Aorta (tissue), 5 donors: ENCODE measurements around the gene TMEM88. TPM values are rescaled to one million over a fixed set of nuclear protein-coding genes. Genes with fewer than 3 reads are reported as not detected.

ENCODE experiments used
- ATAC-seq: fragments of 200-7000 bp; cut with Tn5 transposase; one replicate; pipeline ENCODE4 v1.9.1; 2022; ENCODE audit warnings: moderate library complexity; ENCODE audit not compliant: low FRiP score
- DNase-seq, 2 donors: peaks; one replicate each; pipeline ENCODE4 v3.0.0-alpha.2; 2020
- H3K27ac ChIP-seq, 2 donors: one replicate each; pipeline ENCODE4 v1.5.1; 2013; ENCODE audit warnings: low read length in 2 of 2, mild to moderate bottlenecking in 2 of 2, moderate library complexity in 2 of 2, control low read depth in 1 of 2, inconsistent platforms in 1 of 2, low read depth in 1 of 2
- H3K27me3 ChIP-seq, 2 donors: one replicate each; pipeline ENCODE4 v1.6.1; 2013; ENCODE audit warnings: control low read depth in 1 of 2, low read length in 1 of 2, mild to moderate bottlenecking in 1 of 2, moderate library complexity in 1 of 2; ENCODE audit not compliant: insufficient read depth in 2 of 2, control insufficient read depth in 1 of 2
- H3K36me3 ChIP-seq, 2 donors: one replicate each; pipeline ENCODE4 v1.6.1; 2013; ENCODE audit warnings: control low read depth in 1 of 2, low read length in 1 of 2, mild to moderate bottlenecking in 1 of 2; ENCODE audit not compliant: insufficient read depth in 2 of 2, control insufficient read depth in 1 of 2
- H3K4me1 ChIP-seq, 2 donors: one replicate each; pipeline ENCODE4 v1.6.1; 2013; ENCODE audit warnings: low read length in 2 of 2, control low read depth in 1 of 2, mild to moderate bottlenecking in 1 of 2, moderate library complexity in 1 of 2; ENCODE audit not compliant: insufficient read depth in 2 of 2, control insufficient read depth in 1 of 2
- H3K4me3 ChIP-seq, 2 donors: one replicate each; pipeline ENCODE4 v1.5.1; 2013; ENCODE audit warnings: low read length in 2 of 2, control low read depth in 1 of 2, mild to moderate bottlenecking in 1 of 2
- H3K9me3 ChIP-seq: one replicate; pipeline ENCODE4 v1.6.1; 2013; ENCODE audit warnings: mild to moderate bottlenecking, low read length; ENCODE audit not compliant: control insufficient read depth
- WGBS, 2 donors: extraction: QIAGEN DNeasy Blood & Tissue Kit; methylation state at CpG; one replicate each; pipeline ENCODE4 v1.1.7; 2013; 5-methylcytosine and 5-hydroxymethylcytosine counted together
- intact Hi-C, 2 donors: fragments of 100-400 bp; cut with DNase I; formaldehyde crosslinking; loops; one replicate each; pipeline versions ENCODE4 v1.14.2 to v1.15.0; 2022
- polyA plus RNA-seq, 2 donors: library from polyadenylated mRNA; stranded (reverse); fragments of 200-250 nt; gene quantifications; one replicate each; pipeline ENCODE4 v1.2.3, GENCODE V29; 2013
- total RNA-seq, 2 donors: library from RNA; stranded (reverse); fragmentation: NEBNext Ultra II Directional; extraction: Animal tissue kit (Norgen Biotek cat#: 25700); gene quantifications; one replicate each; pipeline ENCODE4 v1.2.1, GENCODE V29; 2021
- donor health status: healthy with polysubstance abuse.
- donor health status: Bipolar disorder and iron deficiency.
- donor health status: DM: no; HTN: no; CAD: no.
- donor health status: DM: no; HTN: no; CAD: no.
- donor health status: DM: yes; HTN: yes; CAD: no.

Gene TMEM88
- total and polyA plus RNA-seq, 4 donors: 4.5 to 28.6 (median 16.0) TPM; not detected in 1

DNA sequence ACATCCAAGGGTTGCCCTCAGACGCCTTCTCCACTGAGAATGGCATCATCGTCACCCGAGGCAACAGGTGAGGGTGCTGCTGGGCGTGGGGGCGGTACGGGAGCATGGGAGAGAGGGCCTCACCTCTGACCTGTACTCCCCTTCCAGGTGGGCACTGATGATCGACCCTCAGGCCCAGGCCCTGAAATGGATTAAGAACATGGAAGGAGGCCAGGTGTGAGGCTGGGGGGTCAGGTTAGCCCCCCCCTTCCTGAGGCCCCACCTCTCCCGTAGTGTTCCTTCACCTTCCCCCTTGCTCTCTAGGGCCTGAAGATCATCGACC is 37.3 kb upstream of the TMEM88 start:
- Histone ChIP-seq H3K36me3 (no peaks in the 10 kb centered on the region), H3K4me1 (no peaks in the 10 kb centered on the region), H3K27ac (no peak overlapping the region), H3K9me3 (no peaks in the 10 kb centered on the region), H3K27me3 (no peaks in the 10 kb centered on the region), H3K4me3 (no peak overlapping the region)
- no peak for ATAC-seq
- peak; percentile 35 to 57 for DNase-seq
- intact Hi-C loops: no loop called here
- WGBS, 2 donors: 83 to 87% methylated on average over 9 of the region's 9 CpGs

DNA sequence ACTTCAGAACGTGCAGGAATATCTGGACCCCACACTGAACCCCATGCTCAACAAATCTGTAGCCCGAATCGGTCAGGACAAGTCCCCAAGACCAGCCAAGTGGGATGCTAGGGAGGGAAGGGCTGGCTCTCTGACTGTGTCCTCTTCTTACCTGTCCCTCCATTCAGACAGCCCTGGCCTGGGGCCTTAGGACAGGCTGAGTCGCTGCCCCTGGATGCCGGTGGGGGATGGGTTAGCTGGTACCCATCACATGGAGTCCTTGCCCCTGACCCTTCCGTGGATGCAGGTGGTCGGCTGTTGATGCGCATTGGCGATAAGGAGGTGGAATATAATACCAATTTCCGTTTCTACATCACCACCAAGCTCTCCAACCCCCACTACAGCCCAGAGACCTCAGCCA is 36.8 kb upstream of the TMEM88 start:
- 86 to 87% methylated on average over 10 of the region's 10 CpGs for WGBS, 2 donors
- Histone ChIP-seq H3K9me3 (no peaks in the 10 kb centered on the region), H3K27ac (no peak overlapping the region), H3K4me3 (no peak overlapping the region), H3K27me3 (no peaks in the 10 kb centered on the region), H3K4me1 (no peaks in the 10 kb centered on the region), H3K36me3 (no peaks in the 10 kb centered on the region)
- intact Hi-C loops: no loop called here
- peak in 1 of 2 donors; percentile 64 for DNase-seq
- ATAC-seq: no peak

DNA sequence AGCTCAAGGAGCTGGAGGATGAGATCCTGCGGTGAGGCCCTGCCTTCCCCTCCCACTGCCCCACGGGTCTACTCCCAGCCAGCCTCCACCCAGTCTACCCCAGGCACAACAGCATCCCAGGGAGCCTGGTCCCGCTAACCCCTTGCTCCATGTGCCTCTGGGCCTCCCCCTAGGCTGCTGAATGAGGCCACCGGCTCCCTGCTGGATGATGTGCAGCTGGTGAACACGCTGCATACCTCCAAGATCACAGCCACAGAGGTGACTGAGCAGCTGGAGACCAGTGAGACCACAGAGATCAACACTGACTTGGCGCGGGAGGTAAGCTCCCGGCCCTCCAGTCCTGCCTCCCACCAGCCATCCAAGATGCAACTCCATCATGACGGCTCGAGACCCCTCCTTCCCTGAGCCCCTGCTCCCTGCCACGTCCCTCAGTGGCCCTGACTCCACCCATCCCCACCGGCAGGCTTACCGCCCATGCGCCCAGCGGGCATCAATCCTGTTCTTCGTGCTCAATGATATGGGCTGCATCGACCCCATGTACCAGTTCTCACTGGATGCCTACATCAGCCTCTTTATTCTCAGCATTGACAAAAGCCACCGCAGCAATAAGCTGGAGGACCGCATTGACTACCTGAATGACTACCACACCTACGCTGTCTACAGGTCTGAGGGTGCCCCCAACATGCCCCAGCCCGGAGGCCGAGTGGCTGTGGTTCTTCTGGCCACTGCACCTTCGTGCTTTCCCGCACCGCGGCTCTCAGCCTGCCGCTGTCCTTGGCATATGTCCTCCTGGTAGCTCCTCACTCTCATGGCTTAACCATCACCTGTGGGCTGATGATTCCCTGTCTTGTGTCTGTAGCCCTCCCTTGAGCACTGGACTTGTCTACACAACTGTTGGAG is 35.9 kb upstream of the TMEM88 start:
- DNase-seq: peak in 1 of 2 donors; percentile 68
- no peaks in the 10 kb centered on the region for H3K27me3 ChIP-seq
- no peaks in the 10 kb centered on the region for H3K4me1 ChIP-seq
- 85 to 86% methylated on average over 27 of the region's 27 CpGs for WGBS, 2 donors
- no peaks in the 10 kb centered on the region for H3K36me3 ChIP-seq
- no peak overlapping the region for H3K27ac ChIP-seq
- no peaks in the 10 kb centered on the region for H3K9me3 ChIP-seq
- ATAC-seq: no peak
- intact Hi-C loops: no loop called here
- no peak overlapping the region for H3K4me3 ChIP-seq

DNA sequence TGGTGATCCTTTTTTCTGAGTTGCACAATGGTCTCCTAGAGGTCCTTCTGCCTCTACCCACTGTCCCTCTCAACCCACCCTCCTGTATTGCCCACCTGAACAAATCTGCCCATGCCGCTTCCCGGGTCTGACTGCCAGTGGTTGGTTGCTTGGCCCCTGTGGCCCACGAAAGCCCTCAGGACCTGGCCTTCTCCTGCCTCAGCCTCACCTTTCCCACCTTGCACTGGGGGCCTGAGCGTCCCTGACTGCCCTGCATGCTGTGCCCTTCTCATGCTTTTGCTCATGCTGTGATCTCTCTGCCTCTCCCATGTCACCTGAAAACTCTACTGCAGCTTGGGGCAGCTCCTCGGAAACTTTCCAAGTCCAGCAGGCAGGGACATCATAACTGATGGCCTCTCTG is 34.6 kb upstream of the TMEM88 start:
- 79 to 82% methylated on average over 5 of the region's 5 CpGs for WGBS, 2 donors
- intact Hi-C loops: loop anchor here in 1 of 2 donors (5.0 kb wide), 1 partner anchor 78 kb away; no protein-coding TSS in a partner anchor
- no peak overlapping the region for H3K27ac ChIP-seq
- no peak for ATAC-seq
- no peaks in the 10 kb centered on the region for H3K9me3 ChIP-seq
- H3K4me1 ChIP-seq: no peaks in the 10 kb centered on the region
- H3K4me3 ChIP-seq: no peak overlapping the region
- peak in 1 of 2 donors; percentile 61 for DNase-seq
- H3K36me3 ChIP-seq: no peaks in the 10 kb centered on the region
- H3K27me3 ChIP-seq: no peaks in the 10 kb centered on the region

DNA sequence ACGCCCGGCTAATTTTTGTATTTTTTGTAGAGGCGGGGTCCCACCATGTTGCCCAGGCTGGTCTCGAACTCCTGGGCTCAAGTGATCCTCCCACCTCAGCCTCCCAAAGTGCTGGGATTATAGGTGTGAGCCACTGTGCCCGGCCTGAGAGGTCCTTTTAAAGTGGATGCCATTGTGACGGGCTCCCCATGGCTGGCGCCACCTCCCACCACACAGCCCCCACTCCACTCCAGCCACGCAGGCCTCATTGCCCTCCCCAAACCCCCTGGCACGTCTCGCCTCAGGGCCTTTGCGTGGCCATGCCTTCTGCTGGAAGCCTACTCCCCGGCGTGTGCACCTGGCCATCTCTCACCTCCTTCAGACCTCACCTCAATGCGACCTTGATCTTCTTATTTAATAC is 32.7 kb upstream of the TMEM88 start:
- Histone ChIP-seq H3K36me3 (no peaks in the 10 kb centered on the region), H3K27me3 (no peaks in the 10 kb centered on the region), H3K4me3 (no peak overlapping the region), H3K4me1 (no peaks in the 10 kb centered on the region), H3K9me3 (no peaks in the 10 kb centered on the region), H3K27ac (no peak overlapping the region)
- 68 to 73% methylated on average over 14 of the region's 14 CpGs for WGBS, 2 donors
- DNase-seq (peak; percentile 38 to 51), ATAC-seq (no peak)
- intact Hi-C loops: loop anchor here (1.0 to 5.0 kb wide), 2 partner anchors 29 to 80 kb away; no protein-coding TSS in a partner anchor

DNA sequence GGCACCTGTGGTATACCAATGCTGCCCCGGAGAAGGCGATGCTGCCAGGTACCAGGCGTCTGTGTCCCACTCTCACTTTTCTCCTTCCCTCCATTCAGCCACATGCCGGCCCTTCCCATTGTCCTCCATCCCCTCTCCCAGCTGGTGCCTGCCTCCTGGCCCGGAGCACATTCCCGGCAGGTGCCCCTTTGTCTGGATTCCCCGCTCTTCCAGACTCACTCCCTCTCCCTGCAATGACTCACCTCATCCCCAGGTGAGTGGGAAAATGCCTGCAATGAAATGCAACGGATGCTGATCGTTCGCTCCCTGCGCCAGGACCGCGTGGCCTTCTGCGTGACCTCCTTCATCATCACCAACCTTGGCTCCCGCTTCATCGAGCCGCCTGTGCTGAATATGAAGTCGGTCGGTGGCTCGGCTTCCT is 31.3 kb upstream of the TMEM88 start:
- H3K4me1 ChIP-seq: no peaks in the 10 kb centered on the region
- ATAC-seq (no peak), DNase-seq (peak in 1 of 2 donors; percentile 66)
- H3K9me3 ChIP-seq: no peaks in the 10 kb centered on the region
- WGBS, 2 donors: 79 to 83% methylated on average over 20 of the region's 20 CpGs
- intact Hi-C loops: loop anchor here in 1 of 2 donors (5.0 kb wide), 1 partner anchor 81 kb away; no protein-coding TSS in a partner anchor
- no peak overlapping the region for H3K27ac ChIP-seq
- H3K27me3 ChIP-seq: no peaks in the 10 kb centered on the region
- H3K4me3 ChIP-seq: no peak overlapping the region
- no peaks in the 10 kb centered on the region for H3K36me3 ChIP-seq

DNA sequence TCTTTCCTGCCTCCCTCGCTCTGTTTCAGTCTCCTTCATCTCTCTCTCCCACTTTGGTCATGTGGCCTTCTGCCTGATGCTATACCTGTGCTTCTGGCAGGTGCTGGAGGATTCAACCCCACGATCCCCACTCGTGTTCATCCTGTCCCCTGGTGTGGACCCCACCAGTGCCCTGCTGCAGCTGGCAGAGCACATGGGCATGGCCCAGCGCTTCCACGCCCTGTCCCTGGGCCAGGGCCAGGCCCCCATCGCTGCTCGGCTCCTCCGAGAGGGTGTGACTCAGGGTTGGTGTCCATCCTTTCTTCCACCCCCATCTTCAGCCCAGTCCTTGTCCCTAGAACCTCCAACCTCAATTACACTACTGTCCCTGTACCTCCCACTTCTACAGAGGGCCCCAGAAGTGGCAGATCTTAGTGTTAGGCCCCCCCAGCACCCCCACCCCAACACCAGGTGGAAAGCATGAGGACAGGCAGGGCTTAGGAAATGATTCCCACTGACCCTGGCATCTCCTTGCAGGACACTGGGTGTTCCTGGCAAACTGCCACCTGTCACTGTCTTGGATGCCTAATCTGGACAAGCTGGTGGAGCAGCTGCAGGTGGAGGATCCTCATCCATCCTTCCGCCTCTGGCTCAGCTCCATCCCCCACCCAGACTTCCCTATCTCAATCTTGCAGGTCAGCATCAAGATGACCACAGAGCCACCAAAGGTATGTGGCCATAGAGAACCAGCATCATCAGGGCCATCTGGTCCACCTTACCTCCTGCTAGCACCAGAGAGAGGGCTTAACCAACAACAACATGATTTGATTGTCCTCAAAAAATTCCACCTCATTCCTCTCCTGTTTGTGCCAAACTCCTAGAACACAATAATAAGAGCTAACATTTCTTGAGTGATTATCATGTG is 30.6 kb upstream of the TMEM88 start:
- ATAC-seq: no peak
- H3K4me3 ChIP-seq: no peak overlapping the region
- H3K27me3 ChIP-seq: no peaks in the 10 kb centered on the region
- no peaks in the 10 kb centered on the region for H3K36me3 ChIP-seq
- H3K4me1 ChIP-seq: no peaks in the 10 kb centered on the region
- DNase-seq: peak; percentile 45 to 46
- H3K27ac ChIP-seq: no peak overlapping the region
- 78 to 83% methylated on average over 9 of the region's 9 CpGs for WGBS, 2 donors
- intact Hi-C loops: loop anchor here in 1 of 2 donors (5.0 kb wide), 1 partner anchor 82 kb away; no protein-coding TSS in a partner anchor
- no peaks in the 10 kb centered on the region for H3K9me3 ChIP-seq

DNA sequence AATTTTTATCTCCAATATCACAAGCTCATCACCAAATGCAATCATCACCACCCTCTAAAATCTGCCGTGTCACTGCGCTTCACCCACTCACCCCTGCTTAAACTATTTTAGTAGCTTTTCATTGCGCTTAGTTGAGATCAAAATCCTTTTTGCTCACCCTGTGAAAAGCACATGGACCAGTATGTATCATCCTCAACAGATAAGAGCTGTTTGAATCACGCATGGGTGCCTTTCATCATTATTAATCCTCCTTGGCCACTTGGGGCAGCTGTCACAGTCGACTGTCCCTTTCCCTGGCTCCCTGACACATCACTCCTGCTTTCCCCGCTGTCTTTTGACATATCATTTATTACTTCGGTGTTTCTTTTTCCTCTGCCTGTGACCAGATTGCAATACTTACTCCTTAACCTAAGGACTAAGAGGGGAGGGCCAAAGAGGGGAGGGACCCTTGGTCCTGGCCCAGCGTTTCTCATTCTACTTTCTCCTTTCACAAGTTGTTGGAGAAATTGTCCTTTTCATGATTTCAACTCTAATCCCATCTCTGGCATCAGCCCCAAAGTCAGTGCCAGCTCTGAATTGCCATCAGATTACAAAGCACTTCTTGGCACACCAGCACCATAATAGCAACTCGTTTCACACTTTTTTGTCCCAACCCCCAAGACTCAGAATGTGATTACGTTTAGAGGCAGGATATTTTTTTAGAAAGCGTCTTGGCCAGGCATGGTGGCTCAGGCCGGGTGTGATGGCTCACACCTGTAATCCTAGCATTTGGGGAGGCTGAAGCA is 29.5 kb upstream of the TMEM88 start:
- Histone ChIP-seq H3K9me3 (no peaks in the 10 kb centered on the region), H3K4me3 (no peak overlapping the region), H3K27ac (no peak overlapping the region), H3K4me1 (no peaks in the 10 kb centered on the region), H3K27me3 (no peaks in the 10 kb centered on the region), H3K36me3 (no peaks in the 10 kb centered on the region)
- DNase-seq: peak; percentile 41 to 70
- ATAC-seq: no peak
- 18 to 21% methylated on average over 12 of the region's 12 CpGs for WGBS, 2 donors
- intact Hi-C loops: no loop called here
